ENCODE measurements around the gene MEIOSIN.
A peak's percentile ranks its signal among the peaks of the same experiment; 100 is the strongest.

MEIOSIN gene

GRCh38 chr19:45782162-45782691, 49.0 kb downstream of the MEIOSIN start, which contains the start of gene DMPK:
Gene DMPK (minus strand): TSS chr19:45782490. CDS start chr19:45782352, 138 bp downstream.
- H3K4me3 ChIP-seq (ENCODE audit: low read length): no peak within 1 kb of the TSS
- peak; percentile 48 for DNase-seq (ENCODE audit: low read depth)

DNA sequence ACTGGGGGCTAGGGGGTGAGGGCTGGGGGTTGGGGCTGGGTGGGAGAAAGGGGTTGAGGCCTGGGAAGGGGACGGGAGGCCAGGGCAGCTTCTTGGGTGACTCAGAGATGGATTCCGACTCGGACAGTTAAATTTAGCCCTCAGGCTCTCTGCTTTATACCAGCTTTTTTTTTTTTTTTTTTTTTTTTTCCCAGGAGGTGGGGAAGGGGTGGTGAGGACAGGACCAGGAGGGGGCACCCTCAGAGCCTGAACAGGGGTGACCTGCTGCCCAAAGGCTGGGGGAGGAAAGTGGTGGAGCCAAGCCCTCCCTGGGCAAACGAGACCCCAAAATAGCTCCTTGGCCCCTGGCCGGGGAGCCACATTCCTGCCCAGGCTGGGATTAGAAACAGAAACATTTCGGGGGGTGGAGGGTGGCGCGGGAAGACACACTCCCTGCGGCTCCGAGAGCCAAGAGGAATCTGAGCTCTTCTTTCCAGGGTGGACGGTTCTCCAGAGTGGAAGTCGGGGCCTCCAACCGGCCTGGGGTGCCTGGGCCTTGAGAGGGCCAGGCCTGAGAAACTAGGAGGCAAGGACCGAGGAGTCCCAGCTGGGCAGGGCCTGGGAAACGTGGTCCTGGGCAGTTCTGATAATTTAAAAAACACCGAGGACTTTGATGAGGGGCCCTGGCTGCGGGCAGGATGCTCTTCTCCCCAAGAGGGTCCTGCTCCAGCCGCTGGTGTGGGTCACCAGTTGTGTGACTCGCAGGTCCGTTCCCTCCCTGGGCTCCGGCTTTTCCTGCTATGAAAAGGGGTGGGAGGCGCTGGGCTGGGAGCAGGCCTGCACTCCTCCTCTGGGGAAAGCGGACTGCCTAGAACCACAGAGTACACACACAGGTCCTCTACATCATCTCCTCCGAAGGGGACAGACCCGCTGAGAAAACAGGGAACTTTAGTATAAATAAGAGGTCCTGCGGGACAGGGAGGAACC, 49.9 kb downstream of the MEIOSIN start:
- H3K4me3 ChIP-seq (ENCODE audit: low read length): no peak overlapping the region
- TF ChIP-seq CTCF (IDR thresholded peaks at IDR 0.05; ENCODE audit: insufficient read depth, low read depth, low read length, missing control alignments): no peak
- peak; percentile 29 for DNase-seq (ENCODE audit: low read depth)

More at GRCh38 chr19:45782162-45782691, 49.0 kb downstream of the MEIOSIN start, which contains the start of gene DMPK:
- no peak for TF ChIP-seq CTCF (IDR thresholded peaks at IDR 0.05; ENCODE audit: insufficient read depth, low read depth, low read length, missing control alignments)

GRCh38 chr19:45784096-45784495, 50.9 kb downstream of the MEIOSIN start:
- no peak for TF ChIP-seq CTCF (IDR thresholded peaks at IDR 0.05; ENCODE audit: insufficient read depth, low read depth, low read length, missing control alignments)
- no peak overlapping the region for H3K4me3 ChIP-seq (ENCODE audit: low read length)
- no peak for DNase-seq (ENCODE audit: low read depth)

DNA sequence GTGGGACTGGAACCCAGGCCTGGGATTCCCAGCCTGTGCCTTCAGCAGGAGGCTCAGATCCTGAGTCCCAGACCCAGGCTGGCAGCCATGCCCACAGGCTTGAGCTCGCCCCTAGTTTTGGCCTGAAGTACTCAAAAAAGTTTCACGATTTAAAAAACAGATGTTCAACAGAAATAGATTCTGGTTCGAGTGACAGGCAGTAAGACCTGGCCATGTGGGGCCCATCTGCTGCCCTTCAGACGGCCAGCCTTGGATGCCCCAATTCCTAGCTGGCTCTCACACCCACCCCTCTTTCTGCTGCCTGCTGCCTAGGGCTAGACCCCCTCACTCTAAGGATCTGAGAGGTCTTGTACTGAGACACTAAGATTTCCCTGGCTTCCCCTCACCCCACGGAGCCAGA, 51.9 kb downstream of the MEIOSIN start:
- TF ChIP-seq CTCF (IDR thresholded peaks at IDR 0.05; ENCODE audit: insufficient read depth, low read depth, low read length, missing control alignments): no peak
- H3K4me3 ChIP-seq (ENCODE audit: low read length): no peak overlapping the region
- DNase-seq (ENCODE audit: low read depth): no peak

DNA sequence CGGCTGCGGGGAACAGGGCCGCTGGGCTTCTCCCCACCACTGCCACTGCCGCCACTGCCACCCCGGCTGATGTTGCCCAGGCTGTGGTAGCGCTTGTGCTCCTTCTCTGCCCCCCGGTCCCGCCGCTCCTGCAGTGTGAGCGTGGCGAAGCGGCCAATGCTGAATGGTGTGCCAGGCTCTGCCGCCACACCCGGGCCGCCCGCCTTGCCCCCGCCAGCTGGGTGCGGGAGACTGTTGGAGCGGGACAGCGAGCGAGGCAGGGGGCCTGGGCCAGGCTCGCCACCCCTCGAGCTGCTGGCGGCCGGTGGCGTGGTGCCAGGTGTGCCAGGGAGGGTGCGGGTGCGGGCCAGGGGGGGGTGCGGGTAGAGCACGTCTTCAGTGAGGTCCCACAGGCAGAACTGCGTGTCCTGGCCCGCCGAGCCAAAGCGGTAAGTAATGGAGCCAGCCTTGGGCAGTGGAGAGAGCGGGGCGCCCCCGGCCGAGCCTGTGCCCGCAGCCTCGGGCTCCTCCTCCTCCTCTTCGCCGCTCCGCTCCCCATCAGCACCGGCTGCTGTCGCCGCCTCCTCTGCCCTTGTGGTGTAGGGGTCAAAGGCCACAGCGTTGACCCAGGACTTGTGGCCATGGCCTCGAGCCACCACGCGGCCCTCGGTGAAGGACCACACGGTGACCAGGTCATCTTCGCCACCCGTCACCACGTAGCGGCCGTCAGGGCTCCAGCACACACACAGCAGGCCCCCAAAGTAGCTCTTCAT, 52.7 kb downstream of the MEIOSIN start:
- TF ChIP-seq CTCF (IDR thresholded peaks at IDR 0.05; ENCODE audit: insufficient read depth, low read depth, low read length, missing control alignments): no peak
- DNase-seq (ENCODE audit: low read depth): no peak
- no peak overlapping the region for H3K4me3 ChIP-seq (ENCODE audit: low read length)

DNA sequence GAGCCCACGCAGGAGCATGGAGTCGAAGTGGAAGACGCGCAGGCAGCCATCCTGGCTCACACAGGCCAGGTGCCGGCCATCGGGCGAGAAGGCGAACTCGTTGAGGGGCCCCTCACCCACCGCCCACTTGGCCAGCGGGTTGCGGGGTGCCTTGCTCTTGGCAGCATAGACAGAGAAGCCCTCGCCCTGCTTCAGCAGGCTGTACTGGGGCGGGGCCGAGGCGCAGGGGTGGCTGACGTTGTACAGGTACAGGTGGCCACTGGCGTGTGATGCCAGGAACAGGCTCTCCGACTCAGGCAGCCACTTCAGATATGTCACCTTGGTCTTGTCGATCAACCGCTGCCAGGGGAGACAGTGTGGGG, 53.3 kb downstream of the MEIOSIN start:
- DNase-seq (ENCODE audit: low read depth): no peak
- no peak for TF ChIP-seq CTCF (IDR thresholded peaks at IDR 0.05; ENCODE audit: insufficient read depth, low read depth, low read length, missing control alignments)
- H3K4me3 ChIP-seq (ENCODE audit: low read length): no peak overlapping the region

All from epithelial cell of esophagus (primary cell).